HCEC 1CT (cell line): ENCODE results near the gene CCNK.

Source experiments
- DNase-seq: peaks from one replicate; pipeline ENCODE4 v3.0.0-alpha.2; 2017

Gene CCNK

GRCh38 chr14:99538733-99539132, 57.5 kb downstream of the CCNK start:
- DNase-seq: no peak

GRCh38 chr14:99539491-99539890, 58.3 kb downstream of the CCNK start:
- no peak for DNase-seq

DNA sequence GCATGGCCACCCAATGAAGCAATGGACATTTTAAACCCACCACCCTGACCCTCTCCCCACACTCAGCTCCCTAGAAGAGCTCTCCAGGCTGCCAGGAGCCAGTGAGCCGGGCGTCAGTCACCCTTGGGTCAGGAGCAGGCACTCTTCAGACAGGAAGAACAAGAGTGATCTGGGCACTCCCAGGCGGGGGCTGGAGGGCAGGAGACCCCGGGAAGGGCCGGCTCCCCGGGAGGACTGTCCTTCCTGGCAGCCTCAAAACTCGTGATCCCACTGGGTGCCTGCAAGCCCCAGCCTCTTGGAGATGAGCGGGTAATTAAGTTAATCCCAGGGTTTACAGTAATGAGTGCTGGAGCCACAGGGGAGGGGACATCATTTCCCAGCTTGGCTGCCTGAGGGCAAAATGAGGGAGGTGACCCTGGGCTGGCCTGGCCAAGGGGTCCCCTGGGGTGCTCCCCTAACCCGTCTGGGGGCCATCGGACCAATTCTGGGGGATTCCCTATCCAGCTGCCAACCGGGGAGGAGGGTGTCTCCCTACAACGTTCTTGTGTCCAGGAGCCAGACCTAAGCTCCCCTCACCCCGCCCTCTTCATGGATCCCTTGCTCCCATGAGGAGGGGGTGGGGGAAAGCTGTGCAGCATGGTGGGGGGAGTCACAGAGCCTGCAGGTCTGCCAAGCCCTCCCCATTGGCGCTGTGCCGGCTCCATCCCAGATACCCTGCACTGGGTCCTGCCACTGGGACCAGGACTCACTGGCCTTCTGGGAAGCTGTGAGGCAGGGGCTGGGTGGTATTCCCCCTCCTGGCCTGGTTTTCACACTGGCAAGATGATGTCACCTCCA, 59.2 kb downstream of the CCNK start:
- DNase-seq: no peak

DNA sequence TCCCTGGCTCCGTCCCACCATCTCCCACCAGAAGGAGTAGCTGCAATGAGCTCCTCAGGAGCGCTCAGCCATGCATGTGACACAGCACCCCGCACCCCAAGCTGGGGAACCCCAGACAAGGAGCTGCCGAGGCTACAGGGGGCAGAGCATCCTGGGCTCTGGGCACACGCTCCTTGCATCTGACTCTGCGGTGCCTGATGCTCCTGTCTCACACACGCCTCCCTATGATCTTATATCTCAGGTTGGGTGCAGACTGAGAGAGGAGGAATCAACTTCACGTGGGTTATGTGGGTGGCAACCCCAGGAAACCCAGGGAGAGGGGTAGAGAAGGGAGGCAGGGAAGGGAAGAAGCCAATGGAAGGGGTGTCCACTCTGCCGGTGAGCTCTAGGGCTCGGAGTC, 60.0 kb downstream of the CCNK start:
- DNase-seq: no peak

GRCh38 chr14:99541677-99542470, 60.7 kb downstream of the CCNK start:
- no peak for DNase-seq

DNA sequence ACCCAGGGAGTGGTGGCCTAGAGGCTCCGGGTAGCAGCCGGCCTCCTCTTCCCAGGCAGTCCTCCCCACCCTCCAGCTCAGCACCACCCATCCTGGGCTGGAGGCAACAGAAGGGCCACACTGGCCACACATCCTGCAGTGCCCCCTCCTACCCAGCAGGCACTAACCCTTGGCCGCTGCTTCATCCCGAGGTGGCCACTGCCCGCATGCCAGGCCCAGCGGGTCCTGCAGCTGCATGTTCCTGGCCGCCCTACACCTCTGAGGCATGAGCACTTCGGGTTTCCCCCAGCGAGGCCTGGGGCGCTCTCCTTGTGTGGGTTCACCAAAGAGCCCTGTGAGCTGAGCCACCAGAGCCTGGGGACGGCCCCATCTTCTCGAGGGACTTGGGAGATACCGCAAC, 61.4 kb downstream of the CCNK start:
- no peak for DNase-seq

GRCh38 chr14:99543370-99543769, 62.2 kb downstream of the CCNK start:
- DNase-seq: no peak

DNA sequence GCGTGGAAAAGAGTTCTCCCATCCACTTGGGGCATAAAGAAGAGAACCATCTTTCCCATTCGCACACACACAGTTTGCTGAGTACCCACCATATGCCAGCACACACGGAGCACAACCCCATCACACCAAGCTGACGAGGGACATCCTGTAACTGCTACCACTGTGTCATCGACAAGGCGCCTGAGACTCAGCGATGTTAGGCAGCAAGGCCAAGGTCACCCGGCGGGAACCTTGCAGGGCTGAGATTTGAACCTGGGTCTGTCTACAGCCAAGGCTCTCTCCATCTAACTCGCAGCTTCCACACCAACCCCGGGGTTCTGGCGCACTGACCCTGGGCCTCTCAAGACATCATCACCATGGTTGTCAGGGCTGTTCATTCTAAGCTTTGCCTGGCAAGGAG, 62.8 kb downstream of the CCNK start:
- DNase-seq: no peak

DNA sequence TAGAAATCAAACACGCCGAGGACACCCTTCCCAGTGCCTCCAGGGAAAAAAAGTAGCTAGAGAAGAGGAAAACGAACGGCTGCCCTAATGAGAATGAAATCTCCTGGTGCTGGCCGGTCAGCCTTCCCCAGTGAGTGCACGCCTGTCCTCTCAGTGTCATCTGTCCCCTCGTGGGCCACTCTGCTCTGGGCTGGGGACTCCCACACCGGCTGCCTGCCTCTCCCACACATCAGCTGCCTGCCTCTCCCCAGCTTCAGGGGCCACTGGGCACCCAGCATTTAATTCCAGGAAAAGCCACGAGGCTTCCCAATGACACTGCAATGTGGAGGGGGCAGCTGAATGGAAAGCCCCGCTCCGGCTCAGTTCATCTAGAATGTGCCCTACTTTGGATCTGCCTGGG, 63.8 kb downstream of the CCNK start:
- DNase-seq: no peak

DNA sequence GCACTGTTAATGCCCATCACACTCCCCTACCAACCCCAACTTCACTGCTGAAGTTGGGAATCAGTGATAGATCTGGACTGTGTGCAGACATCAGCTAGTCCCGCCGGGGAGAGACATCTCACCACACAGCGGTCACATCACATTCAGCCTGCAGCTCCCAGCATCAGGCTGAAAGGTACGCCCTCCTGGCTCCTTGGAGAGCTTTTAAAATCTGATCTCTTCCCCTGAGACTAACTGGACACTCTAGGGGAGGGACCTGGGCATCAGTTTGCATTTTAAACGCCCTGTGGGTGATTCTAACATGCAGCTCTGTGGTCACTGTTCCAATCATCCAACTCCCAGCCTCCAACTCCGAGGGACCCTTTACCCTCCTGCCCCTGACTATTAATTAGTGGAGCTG, 64.4 kb downstream of the CCNK start:
- DNase-seq: no peak

- no peak for DNase-seq
Measured at GRCh38 chr14:99546234-99546879, 65.1 kb downstream of the CCNK start.

DNA sequence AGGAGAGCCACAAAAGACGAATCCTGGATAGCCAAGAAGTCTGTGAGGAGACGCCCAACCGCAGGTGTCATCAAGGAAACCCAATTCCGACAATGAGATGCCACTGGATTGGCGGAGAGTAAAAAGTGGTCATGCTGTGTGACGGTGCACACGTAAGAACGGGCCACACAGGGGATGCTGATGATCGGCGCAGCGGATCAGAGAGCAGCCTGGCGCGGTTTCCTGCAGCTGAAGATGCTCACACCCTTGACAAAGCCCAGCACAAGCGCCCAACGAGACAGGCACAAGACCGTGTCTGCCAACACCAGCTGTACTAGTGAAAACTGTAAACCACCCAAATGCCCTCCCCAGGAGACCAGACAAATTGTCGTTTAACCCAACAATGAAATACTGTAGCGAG, 67.0 kb downstream of the CCNK start:
- no peak for DNase-seq

DNA sequence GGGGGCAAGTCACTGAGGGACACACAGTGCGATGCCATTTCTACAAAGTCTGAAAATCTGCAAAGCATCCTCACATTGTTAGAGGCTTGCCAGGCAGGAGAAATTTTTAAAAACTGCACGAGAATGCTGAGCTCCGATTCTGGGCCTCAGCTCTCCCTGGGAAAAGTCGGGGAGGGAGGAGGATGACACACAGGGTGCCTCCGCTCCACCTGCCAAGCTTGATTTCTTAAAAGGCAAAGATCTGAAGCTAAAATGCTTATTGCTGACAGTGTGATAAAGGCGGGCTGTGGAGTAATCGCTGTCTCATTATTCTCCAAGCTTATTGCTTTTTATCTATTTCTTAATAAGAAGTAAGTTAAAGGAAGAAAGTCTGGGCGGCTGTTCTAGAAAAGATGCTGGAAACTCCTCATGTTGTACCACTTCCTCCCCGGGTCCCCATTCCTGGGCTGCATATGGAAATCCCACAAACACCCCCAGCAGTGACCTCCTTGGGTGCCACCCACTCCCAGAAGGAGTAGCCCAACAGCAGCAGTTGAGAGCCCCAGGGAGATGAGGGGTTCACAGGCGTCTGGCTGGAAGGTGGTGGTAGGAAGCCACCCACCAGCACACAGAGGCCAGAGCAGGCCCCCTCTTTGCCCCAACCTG, 67.8 kb downstream of the CCNK start:
- DNase-seq: no peak

DNA sequence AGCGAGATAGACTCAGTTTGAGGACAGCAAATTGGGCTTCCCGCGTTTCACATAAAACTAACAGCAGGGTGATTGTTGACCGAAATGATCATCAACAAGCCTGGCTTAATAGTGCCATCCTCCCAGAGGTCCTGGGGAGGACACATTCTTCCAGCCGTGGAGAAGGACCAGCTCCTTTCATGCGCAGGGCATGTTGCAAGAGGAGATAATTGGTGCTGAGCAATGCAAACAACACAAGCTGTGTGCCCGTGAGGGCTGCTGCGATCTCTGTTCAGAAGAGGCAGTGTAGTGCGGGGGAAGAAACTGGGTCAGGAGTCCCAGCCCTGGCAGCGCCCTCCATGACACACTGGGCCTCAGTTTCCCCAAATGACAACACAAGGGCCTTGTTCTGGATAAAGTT, 68.5 kb downstream of the CCNK start:
- no peak for DNase-seq

GRCh38 chr14:99550387-99550992, 69.3 kb downstream of the CCNK start:
- no peak for DNase-seq

DNA sequence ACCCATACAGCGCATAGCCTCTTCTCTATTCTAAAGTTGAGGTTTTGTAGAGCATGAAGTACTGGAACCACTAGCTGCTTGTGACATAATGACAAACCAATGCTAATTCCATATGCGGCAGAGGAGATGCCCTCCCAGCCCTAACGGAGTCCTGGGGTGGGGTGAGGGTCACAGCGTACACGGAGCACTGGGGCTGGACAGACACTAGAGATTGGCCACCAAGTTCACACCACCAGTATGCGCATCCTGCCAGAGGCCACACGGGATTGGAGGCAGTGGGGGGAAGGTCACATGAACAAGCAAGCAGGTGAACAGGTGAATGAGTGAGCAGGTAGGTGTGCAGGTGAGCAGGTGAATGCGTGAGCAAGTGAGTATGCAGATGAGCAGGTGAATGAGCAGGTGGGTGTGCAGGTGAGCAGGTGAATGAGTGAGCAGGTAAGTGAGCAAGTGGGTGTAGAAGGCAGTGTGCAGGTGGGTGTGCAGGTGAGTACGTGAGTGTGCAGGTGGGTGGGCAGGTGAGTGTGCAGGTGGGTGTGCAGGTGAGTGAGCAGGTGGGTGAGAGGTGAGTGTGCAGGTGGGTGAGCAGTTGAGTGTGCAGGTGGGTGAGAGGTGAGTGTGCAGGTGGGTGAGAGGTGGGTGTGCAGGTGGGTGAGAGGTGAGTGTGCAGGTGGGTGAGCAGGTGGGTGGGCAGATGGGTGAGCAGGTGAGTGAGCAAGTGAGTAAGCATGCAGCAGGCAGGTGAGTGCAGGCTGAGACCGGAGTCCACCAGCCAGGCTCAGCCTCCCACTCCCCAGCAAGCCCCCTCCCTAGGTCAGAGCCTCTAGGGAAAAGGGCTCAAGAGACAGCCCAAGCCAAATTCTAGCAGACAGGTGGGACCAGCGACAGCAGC, 70.1 kb downstream of the CCNK start:
- DNase-seq: no peak

GRCh38 chr14:99552021-99552553, 70.9 kb downstream of the CCNK start:
- DNase-seq: no peak

- no peak for DNase-seq
Measured at GRCh38 chr14:99552572-99553216, 71.5 kb downstream of the CCNK start.

DNA sequence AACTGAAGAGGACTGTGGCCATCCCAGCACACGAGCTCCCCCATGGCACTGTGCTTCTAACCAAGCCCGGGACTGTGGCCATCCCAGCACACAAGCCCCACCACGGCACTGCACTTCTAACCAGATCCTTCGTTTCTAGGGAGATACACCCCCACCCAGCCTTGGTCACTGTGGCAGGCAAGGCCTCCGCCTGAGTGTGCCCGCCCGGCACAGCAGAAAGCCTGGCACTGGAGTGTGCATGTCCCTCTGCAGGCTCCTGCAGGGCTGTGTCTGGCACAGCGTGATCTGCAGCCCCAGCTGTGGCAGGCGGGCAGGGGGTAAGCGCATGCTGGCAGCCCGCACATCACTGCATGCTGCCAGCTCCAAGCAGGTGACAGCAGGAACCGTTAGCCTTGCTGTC, 73.0 kb downstream of the CCNK start:
- DNase-seq: no peak

DNA sequence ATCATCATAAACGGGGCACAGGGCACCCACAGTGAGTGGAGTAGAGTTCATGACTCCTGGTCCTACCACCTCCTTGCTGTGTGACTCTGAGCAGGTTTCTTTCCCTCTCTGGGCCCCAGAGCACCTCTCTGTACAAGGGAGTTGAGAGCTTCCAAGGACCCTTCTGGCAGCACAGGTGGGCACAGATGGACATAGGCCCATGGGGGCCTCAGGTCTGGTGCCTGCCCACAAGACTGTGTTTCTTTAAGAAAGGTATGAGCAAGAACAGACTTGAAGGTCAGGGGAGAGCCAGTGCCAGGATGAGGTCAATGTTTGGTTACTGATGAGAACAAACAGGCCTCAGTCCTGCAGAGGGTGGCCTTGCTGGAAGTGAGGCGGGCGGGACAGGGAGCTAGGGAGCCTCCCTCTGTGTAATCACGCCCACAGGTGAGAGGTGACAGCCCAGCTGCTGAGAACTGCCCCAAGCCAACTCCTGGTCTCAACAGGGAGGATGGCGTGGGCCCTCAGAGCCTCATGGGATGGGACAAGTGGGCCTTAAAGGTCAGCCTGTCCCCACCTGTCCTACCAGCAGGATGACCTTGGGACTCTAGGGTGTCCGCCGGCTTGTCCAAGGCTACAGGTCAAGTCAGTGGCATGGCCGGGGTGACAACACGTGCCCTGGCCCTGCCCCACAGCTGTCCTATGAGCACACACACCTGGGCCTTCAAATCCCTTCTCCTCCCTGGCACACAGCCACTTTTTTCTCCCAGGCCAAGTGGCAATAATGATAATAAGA, 73.7 kb downstream of the CCNK start:
- DNase-seq: no peak
